MM.1S (cell line): ENCODE results near the gene EIF4B.

Source experiments
- EZH2 ChIP-seq: fragments of 300-600 bp; sonication (generic); optimal IDR thresholded peaks from 2 replicates; pipeline ENCODE3; 2017; ENCODE audit warnings: low read depth, mild to moderate bottlenecking, antibody characterized with exemption, low read length, mixed read lengths
- TF ChIP-seq, protein P1 (sequence below): fragments of 300-600 bp; sonication (generic); IDR thresholded peaks from 2 replicates; pipeline ENCODE4 v1.5.1; 2016; ENCODE audit warnings: antibody characterized with exemption, low read length, mixed read lengths

DNA sequence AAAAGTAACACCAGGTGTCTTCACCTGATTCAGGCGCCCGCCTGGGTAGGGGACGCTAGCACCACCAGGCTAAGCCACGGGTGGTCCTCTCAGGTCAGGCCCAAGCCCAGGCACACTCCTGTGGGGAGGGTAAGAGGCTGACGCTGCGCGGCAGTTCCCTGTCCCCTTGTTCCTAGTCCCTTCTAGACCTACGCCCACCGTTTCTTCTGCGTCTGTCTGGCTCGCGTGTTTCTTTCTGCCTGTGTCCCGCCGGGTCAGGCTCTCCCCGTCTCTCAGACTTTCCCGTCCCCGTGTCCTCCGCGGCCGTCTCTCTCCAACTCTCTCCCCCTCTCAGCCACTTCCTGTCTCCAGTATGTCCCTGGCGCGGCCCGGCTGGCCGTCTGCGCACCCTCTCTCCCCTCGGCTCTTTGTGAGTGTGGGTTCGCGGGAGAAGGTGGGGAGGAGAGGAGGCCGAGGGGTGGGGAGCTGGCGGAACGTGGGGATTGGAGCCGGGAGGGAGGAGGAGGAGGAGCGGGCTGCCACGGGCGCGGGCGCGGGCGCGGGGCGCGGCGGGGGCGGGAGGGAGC is 40.5 kb downstream of the EIF4B start:
- TF ChIP-seq, protein P1, sequence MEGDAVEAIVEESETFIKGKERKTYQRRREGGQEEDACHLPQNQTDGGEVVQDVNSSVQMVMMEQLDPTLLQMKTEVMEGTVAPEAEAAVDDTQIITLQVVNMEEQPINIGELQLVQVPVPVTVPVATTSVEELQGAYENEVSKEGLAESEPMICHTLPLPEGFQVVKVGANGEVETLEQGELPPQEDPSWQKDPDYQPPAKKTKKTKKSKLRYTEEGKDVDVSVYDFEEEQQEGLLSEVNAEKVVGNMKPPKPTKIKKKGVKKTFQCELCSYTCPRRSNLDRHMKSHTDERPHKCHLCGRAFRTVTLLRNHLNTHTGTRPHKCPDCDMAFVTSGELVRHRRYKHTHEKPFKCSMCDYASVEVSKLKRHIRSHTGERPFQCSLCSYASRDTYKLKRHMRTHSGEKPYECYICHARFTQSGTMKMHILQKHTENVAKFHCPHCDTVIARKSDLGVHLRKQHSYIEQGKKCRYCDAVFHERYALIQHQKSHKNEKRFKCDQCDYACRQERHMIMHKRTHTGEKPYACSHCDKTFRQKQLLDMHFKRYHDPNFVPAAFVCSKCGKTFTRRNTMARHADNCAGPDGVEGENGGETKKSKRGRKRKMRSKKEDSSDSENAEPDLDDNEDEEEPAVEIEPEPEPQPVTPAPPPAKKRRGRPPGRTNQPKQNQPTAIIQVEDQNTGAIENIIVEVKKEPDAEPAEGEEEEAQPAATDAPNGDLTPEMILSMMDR: no peak
- TF ChIP-seq EZH2: no peak
